CD4-positive, alpha-beta T cell treated with Interleukin-21 for 1 hour (primary cell): ENCODE results near the gene AGAP1.

Experiments used
- DNase-seq: peaks from one replicate; pipeline ENCODE4 v3.0.0-alpha.2; 2020

The AGAP1 gene

GRCh38 chr2:235534678-235535422, 41.0 kb downstream of the AGAP1 start:
- DNase-seq, result no peak

DNA sequence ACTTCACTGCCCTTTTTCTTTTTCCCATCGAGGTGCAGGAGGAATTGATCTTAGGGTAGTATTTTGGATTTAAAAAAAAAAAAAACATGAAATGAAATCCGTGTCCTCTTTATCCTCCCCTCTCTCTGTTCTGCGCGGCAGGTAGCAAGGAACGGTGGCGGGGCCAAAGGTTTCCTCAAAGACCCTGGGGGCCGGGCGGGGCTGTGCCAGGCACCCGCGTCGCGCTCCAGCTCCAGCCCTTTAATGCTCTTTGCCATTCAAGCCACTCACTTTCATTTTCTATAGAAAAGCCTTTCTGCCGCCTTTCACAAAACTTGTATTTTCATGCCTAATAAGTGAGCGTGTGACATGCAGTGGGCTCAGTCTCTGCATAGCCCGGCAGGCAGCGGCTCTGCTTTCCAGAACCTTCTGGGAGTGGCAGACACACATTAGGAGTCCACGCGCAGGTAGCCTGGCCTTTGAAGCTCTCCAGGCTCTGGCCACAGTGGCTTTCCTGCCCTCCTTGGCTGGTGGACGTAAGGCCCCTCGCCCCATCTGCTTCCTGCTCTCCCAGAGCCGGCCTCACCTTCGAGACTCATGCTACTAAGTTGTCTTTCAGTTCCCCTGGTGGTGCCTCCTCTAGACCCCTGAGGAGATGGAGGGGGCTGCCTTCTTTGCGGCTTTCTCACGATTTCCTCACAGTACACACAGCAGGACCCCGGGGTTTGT, 41.7 kb downstream of the AGAP1 start:
- DNase-seq, result no peak

DNA sequence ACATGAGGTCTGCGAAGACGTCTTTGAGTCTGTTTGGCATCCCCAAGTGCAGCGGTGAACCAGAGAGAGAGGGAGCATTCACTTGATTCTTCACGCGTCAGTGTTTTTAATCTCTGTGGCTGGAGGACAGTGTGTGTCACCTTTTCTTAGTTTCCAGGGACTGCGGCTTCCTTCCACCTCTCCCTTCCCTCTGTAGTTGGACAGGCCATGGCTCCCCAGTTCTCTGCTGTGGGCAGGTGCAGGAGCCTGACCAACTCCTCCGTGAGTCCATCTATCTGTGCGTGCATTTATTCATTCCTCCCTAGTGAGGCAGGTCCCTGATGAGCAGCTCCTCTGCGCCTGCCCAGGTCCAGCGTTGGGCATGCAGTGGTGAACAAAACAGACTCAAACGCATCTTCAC, 42.9 kb downstream of the AGAP1 start:
- DNase-seq, result no peak

DNA sequence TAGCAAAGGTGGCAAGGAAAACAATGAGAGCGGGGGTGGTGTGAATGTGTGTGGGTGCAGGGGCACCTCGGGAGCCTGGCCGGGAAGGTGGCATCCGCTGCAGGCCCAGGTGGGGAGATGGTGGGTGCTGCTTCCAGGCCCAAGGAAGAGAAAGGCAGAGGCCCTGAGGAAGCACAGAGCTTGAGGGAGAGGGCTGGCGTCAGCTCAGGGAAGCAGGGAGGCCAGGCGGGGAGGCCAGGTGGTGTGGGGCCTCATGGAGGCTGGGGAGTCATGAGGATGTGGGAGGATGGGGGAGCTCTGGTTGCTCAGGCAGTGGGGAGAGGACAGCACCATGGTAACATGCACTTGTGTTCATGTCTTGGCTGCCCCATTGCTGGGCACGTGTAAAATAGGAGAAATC, 43.3 kb downstream of the AGAP1 start:
- no peak for DNase-seq

DNA sequence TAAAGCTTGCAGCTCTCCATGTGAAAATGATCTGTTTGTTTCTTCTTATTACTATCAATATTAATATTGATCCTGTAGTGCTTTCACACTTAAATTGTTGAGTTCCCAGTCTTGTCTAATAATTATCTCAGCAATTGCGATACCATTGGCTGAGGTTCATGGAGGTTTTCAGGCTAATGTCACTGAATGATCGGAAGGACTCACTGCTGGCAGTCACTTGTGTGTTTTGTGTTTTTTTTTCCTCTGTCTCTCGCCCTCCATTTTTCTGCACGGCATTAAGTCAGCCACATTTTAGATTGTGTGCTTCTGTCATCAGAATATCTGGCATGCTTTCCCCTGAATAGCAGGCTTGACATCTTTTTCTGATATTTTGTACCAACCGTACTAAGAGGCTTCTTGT, 43.7 kb downstream of the AGAP1 start:
- no peak for DNase-seq

GRCh38 chr2:235538144-235538639, 44.3 kb downstream of the AGAP1 start:
- DNase-seq, result no peak

DNA sequence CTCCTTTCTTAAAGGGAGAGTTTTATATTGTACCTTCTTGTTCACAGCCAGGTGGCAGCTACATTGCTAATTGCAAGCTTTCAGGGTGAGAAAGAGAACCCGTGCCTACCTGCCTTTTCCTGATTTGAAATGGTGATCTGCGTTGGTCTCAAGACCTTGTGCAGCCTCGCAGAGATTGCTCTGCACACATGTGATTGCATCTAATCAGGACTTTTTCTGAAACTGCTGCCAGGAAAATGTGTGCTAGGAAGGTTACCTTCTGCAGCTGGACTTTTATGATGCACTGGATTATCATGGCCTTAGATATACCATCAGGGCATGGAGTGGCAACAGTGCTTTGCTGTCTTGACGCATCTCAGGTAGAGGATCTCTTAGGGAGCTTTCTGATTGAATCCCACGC, 45.1 kb downstream of the AGAP1 start:
- DNase-seq, result no peak

- no peak for DNase-seq
These were observed 45.9 kb downstream of the AGAP1 start for GRCh38 chr2:235539773-235540172.

DNA sequence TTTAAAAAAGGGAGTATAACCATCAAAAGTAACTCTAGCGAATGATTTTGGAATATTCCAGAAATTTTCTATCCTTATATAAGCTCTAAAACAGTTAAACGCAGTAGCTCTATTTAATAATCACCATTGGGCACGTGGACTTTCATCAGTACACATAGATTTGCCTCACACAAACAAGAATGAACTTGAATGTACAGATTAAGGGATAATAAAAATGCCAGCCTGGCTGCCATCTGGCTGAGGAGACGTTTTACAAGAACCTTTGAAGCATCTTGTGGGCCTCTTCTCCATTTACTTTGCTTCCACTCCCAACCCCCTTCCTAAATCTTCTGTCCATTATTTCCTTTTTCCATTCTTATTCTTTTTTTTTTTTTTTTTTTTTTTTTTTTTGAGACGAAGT, 47.2 kb downstream of the AGAP1 start:
- DNase-seq, result no peak

- DNase-seq, result no peak
These were observed 48.2 kb downstream of the AGAP1 start for GRCh38 chr2:235541838-235542549.

DNA sequence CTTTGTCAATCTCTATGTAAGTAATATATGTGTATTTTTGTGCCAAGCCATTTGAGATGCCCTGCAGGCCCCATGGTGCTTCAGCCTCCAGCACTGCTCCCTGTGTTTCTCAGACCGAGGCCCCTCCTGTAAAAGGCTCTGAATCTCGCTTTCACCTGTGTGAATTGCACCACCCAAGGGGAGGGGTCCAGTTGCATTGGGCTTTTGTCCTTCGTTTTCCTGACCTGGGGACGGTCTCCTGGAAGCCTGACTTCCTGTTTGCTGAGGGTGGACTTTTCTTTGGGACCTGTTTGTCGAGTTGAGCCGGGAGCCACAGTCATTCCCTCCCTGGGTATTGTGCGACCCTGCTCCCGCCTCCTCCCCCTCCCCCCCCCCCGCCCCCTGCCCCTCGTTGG, 48.9 kb downstream of the AGAP1 start:
- no peak for DNase-seq

DNA sequence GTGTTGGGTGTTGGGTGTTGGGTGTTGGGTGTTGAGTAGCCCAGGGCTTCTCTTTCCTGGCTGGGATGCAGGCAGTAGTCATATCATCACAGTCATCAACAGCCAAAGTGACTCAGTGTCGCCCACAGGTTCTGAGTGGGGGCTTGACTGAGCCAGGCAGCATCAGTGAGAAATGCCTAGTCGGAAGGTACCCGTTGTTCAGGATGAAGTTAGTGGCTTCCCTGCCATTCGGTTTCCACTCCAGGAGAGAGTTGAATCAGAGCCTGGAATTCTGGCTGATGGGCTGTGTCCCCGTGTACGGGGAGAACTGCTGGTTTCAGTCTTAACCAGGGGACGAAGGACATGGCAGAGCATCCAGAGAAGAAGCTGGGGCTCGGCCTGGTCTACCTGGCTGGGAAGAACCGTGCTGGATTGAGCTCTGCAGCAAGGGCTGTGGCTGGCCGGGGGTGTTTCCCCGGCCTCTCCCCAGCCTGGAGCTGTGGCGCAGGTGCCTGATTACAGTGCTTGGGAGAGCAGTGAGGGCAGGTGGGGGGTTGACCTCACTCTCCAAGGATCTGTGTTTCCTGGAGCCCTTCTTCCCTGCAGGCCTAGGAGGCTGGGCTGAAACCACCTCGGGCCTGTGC, 49.4 kb downstream of the AGAP1 start:
- no peak for DNase-seq

GRCh38 chr2:235543851-235544688, 50.2 kb downstream of the AGAP1 start:
- DNase-seq, result no peak

DNA sequence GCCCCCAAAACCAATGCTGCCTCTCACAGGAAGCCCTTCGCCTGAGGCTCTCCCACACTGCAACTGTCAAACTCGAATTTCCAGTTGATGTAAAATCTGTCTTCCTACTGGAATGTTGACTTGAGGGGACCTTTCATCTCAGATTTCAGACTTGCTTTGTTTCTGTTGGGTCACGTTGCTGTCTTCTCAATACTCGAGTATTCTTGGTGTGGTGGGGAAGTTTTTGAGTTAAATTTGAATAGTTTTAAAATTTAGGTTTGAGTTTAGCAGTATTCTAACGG, 50.8 kb downstream of the AGAP1 start:
- DNase-seq, result no peak

DNA sequence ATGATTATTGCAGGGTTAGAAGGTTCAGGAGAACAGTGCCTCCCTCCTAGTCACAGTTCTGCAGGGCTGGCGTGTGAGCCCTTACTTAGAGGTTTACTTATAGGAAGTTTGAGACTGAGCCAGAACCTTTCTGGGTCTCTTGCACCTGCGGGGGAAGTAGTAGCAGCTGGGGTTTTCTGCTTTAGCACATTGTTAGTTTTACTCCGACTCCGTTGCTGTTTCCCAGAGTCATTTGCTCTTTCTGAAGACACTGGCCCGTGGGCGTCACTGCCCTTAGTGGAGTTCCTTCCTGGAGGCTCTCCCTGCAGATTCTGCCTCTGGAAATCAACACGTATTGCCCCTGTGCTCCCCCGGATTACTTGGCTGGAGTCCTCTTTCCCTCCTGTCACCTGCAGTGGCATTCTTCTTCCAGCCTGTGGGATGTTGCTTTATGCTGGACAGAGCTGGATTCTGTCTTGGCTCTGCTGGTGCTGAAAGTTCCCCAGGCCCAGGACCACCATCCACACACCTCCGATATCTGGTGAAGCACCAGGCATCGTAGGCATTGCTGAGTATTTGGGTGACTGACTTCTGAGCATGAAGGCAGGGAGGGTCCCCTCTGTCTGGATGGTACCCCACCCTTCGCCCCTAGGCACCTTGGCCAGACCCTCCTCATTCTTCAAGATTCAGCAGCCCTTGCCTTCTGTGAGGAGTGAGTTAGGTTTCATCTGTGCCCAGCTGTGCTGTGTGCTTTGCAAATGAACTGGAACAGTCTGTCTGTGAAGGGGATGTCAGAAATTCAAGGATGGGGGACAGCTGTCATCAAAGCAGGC, 51.7 kb downstream of the AGAP1 start:
- no peak for DNase-seq

- DNase-seq, result no peak
These were observed 52.2 kb downstream of the AGAP1 start for GRCh38 chr2:235546151-235546435.

- no peak for DNase-seq
These were observed 52.6 kb downstream of the AGAP1 start for GRCh38 chr2:235546436-235546835.

DNA sequence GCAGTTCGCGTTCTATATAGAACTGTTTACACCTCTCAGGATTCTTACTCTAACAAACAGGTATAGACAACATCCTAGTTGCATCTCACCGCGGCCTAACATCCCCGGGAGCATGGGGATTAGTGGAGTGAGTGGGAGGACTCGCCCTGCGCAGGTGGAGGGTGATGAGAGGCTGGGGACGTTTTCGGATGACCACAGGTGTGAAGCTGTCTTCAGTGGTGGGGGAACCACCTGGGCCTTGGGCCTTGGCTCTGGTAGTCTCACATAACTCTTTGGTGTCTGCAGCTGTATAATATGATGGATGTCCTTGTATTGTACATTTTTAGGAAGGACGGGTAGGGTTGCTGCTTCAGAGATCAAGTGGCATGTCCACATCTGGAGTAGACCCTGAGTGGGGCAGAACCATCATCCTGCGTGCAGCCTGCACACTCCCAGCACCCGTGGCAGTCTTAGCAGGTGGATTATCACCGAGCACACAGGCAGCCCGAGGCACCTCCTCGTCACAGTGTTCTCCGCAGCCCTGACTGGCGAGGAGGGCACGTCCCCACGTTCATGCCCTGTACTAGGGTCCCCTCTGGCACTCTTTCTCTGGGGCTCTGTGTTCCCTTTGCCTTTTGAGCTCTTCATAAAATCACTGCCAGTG, 56.0 kb downstream of the AGAP1 start:
- no peak for DNase-seq

GRCh38 chr2:235550378-235550760, 56.5 kb downstream of the AGAP1 start:
- DNase-seq, result no peak

- no peak for DNase-seq
These were observed 57.1 kb downstream of the AGAP1 start for GRCh38 chr2:235550946-235551345.

DNA sequence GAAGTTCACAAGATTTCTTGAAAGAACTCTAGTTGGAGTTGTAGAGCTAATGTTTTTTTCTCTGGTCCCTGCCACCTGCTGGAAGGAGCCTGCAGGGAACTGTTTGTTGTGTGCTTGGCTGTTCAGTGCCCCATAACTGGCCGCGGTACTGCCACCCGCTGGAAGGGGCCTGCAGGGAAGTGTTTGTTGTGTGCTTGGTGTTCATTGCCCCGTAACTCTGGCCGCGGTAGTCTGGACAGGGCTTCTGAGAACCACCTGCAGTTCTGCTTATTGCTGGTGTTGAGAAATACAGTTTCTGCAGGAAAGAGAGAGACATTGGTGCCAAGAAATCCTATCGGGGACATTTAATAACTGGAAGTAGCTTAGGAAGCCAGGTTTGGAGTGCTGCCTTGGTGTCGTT, 58.1 kb downstream of the AGAP1 start:
- DNase-seq, result no peak

- no peak for DNase-seq
These were observed 58.8 kb downstream of the AGAP1 start for GRCh38 chr2:235552671-235553070.
